Right atrium auricular region (tissue), 2 donors: ENCODE results near the gene CSF3. TPM values are rescaled to one million over a fixed set of nuclear protein-coding genes. Genes with fewer than 3 reads are reported as not detected.

ENCODE experiments used
- DNase-seq: peaks from one replicate; pipeline ENCODE4 v3.0.0-alpha.2; 2019; ENCODE audit warnings: low spot score
- H3K27ac ChIP-seq, 2 donors: fragments of 200-600 bp; sonication (generic); 1 replicate in 1 of 2; 2 replicates in 1 of 2; pipeline ENCODE4 v1.5.1; 2016 to 2019
- H3K27me3 ChIP-seq, 2 donors: fragments of 200-600 bp; sonication (generic); one replicate each; pipeline versions ENCODE4 v1.5.1 to v1.6.0; 2017 to 2019
- H3K36me3 ChIP-seq: fragments of 200-600 bp; sonication (generic); one replicate; pipeline ENCODE4 v1.5.1; 2016
- H3K4me1 ChIP-seq, 2 donors: fragments of 200-600 bp; sonication (generic); one replicate each; pipeline versions ENCODE4 v1.5.1 to v1.6.0; 2017 to 2019
- H3K4me3 ChIP-seq, 2 donors: fragments of 200-600 bp; sonication (generic); 1 replicate in 1 of 2; 2 replicates in 1 of 2; pipeline ENCODE4 v1.5.1; 2017 to 2019; ENCODE audit warnings: mild to moderate bottlenecking in 1 of 2, moderate library complexity in 1 of 2
- H3K9me3 ChIP-seq, 2 donors: fragments of 200-600 bp; sonication (generic); one replicate each; pipeline ENCODE4 v1.5.1; 2019
- total RNA-seq, 2 donors: library from RNA; depleted of rRNA; stranded (reverse); fragments of >200 nt; gene quantifications; one replicate each; pipeline ENCODE4 v1.1.0, GENCODE V29; 2016
- TF ChIP-seq, protein P1 (sequence below), 2 donors: fragments of 200-600 bp; sonication (generic); IDR thresholded peaks; one replicate each; pipeline ENCODE4 v1.5.1; 2019; ENCODE audit warnings: antibody characterized with exemption in 2 of 2

CSF3 gene
- total RNA-seq, 2 donors from 2014 or later, result 1.3 TPM; not detected in 1

DNA sequence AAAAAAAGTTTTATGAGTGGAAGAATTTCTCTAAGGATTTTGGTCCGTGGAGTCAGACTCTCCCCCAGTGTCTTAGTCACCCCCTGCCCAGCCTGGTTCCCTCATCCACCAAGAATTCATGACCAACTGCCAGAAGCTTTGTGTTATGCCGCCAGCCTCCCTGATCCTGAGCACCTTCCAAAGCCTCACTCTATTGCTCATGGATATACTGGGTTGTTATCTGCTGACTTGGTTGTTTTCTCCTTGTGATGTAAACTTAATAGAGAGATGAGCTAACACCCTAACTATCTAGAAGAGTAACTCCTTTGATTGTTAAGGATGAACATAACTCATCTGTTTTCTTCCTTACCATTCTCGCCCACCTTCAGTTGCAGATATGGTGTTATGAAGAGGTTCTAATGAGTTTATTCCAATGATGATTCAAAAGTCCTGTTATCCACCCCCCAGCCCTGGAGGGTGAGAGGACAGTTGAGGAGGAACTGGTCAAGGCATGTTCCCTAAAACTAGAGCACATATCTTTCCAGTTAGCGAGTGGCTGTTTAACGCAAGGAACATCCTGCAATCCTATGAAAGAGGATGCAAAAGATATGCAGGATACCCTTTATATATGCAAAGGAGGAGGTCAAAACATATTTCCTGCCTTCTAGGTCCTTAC, 36.1 kb upstream of the CSF3 start:
- Histone ChIP-seq H3K36me3 (peaks cover under 1% of the 10 kb centered on the region), H3K27ac (no peak overlapping the region), H3K4me3 (no peak overlapping the region), H3K4me1 (peaks cover 0 to 26% of the 10 kb centered on the region in 2 donors), H3K9me3 (no peaks in the 10 kb centered on the region), H3K27me3 (no peaks in the 10 kb centered on the region)
- TF ChIP-seq, protein P1, sequence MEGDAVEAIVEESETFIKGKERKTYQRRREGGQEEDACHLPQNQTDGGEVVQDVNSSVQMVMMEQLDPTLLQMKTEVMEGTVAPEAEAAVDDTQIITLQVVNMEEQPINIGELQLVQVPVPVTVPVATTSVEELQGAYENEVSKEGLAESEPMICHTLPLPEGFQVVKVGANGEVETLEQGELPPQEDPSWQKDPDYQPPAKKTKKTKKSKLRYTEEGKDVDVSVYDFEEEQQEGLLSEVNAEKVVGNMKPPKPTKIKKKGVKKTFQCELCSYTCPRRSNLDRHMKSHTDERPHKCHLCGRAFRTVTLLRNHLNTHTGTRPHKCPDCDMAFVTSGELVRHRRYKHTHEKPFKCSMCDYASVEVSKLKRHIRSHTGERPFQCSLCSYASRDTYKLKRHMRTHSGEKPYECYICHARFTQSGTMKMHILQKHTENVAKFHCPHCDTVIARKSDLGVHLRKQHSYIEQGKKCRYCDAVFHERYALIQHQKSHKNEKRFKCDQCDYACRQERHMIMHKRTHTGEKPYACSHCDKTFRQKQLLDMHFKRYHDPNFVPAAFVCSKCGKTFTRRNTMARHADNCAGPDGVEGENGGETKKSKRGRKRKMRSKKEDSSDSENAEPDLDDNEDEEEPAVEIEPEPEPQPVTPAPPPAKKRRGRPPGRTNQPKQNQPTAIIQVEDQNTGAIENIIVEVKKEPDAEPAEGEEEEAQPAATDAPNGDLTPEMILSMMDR (IDR thresholded peaks at IDR 0.05), result no peak
- no peak for DNase-seq

DNA sequence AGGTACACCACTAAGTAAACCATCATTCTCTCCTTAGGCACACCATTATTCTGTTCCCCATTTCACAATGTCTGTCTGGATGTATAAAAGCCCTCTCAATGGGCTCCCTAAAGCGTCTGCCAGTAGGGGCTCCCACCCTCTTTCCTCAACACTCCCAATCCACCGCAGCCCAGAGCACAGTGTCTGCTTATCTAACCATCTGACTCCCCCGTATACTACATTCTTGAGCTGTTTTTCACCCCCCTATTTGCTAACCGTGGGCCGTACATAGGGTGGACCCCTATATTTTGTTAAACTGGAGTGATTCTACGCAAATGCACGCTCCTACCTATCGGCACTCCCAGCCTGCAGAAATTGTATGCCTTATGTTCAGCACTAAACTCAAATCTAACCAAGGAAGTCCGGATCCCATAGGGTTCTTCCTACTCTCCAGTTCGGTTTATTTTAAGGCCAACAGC, 35.3 kb upstream of the CSF3 start:
- Histone ChIP-seq H3K27me3 (no peaks in the 10 kb centered on the region), H3K9me3 (no peaks in the 10 kb centered on the region), H3K36me3 (peaks cover 8% of the 10 kb centered on the region), H3K4me3 (peak overlapping the region; percentile 95 to 100), H3K27ac (peak overlapping the region; percentile 90 to 95), H3K4me1 (peaks cover 0 to 26% of the 10 kb centered on the region in 2 donors)
- TF ChIP-seq, protein P1 (IDR thresholded peaks at IDR 0.05), result no peak
- DNase-seq, result no peak

DNA sequence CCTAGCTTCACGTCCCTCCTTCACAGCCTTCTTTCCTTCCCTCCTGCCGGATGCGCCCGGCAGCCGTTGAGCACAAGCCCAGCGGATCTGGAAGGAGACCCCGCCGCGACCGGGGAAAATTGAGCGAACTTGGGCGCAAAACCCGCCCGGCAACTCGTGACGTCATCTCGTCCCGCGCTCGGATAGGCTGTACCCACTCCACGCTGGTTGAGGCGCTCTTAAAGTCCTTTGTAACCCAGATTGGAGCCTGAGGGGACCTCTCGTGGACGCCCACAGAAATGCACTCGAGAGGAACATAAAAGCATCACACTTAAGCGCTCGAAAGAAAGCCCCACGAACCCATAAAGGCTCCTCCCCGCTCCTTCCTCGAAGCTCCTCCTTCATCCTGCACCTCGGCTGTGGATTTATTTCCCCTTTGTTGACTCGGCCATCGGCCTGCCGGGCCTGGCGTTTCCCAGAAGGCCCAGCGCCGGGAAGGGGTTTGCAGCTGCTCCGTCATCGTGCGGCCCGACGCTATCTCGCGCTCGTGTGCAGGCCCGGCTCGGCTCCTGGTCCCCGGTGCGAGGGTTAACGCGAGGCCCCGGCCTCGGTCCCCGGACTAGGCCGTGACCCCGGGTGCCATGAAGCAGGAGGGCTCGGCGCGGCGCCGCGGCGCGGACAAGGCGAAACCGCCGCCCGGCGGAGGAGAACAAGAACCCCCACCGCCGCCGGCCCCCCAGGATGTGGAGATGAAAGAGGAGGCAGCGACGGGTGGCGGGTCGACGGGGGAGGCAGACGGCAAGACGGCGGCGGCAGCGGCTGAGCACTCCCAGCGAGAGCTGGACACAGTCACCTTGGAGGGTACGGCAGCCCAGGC, 34.7 kb upstream of the CSF3 start, which contains the start of gene PSMD3:
PSMD3 (plus strand) TSS at position 457 of the 856 bp plus-strand sequence; CDS start at position 621, 164 bp downstream.
- peak; percentile 100 for DNase-seq

DNA sequence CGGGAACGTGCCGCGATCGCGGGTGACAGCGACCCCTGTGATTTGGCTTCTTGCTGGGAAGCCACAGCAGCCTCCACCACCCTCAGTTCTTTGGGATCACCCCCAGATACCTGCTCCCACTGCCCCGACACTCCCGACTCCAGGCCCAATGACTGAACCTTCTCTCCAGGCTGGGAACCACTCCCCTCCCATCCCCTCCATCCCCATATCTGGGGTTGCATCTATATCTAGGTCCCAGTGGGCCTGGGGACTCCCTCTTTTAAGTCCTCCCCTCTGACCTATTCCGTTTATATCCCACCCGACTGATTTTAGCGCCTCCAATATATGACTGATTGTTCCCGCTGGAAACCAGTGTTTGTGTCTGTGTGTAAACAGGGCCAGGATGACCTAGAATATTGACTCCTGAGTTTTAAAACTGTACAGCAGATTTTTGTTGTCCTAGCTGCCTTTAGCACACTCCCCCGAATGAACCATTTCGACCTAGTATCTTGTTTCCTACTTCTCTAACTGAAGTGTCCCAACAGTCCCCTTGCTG, 34.0 kb upstream of the CSF3 start:
- DNase-seq, result no peak
- H3K36me3 ChIP-seq, result peaks cover 22% of the 10 kb centered on the region
- no peaks in the 10 kb centered on the region for H3K9me3 ChIP-seq
- H3K4me3 ChIP-seq, result peak overlapping the region; percentile 95 to 100
- peak overlapping the region; percentile 90 to 95 for H3K27ac ChIP-seq
- no peaks in the 10 kb centered on the region for H3K27me3 ChIP-seq
- TF ChIP-seq, protein P1 (IDR thresholded peaks at IDR 0.05), result no peak
- H3K4me1 ChIP-seq, result peaks cover 0 to 26% of the 10 kb centered on the region in 2 donors

More for the DNA sequence above, 34.7 kb upstream of the CSF3 start, which contains the start of gene PSMD3:
- Histone ChIP-seq H3K4me3 (peak within 1 kb of the TSS; percentile 95 to 100), H3K4me1 (peaks cover 0 to 26% of the 10 kb centered on the region in 2 donors), H3K36me3 (peaks cover 15% of the 10 kb centered on the region), H3K27ac (peak within 1 kb of the TSS; percentile 90 to 95), H3K27me3 (no peaks in the 10 kb centered on the region), H3K9me3 (no peaks in the 10 kb centered on the region)
- TF ChIP-seq, protein P1 (IDR thresholded peaks at IDR 0.05), result peak; percentile 68 to 82

DNA sequence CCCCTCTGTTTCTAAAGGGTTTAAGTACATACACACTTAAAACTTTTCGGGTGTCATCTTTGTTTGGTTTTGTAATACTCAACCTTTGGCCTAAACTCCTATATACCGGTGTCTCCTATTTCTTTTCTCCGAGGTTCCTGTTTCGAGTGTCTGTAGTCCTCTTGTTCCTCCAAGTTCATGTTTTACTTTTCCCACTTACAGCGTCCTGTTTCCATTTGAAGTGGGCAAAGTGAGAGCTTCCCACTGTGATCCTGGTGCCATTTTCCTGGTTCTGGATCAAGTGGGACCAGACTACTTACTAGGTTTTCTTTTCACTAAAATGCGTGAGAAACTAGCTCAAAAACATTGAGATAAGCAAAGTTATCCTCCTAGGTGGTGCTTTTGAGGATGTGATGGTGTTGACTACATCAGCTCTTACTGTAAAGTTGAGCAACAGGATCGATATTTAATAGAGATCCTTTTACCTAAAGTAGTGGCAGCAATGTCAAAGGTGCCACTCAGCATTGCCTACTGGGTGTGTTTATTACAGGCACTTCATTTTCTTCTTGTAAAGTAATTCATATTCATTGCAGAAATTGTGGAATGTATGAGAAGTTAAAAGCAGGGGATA, 33.4 kb upstream of the CSF3 start:
- TF ChIP-seq, protein P1 (IDR thresholded peaks at IDR 0.05), result no peak
- Histone ChIP-seq H3K4me3 (peak overlapping the region; percentile 95 to 100), H3K27me3 (no peaks in the 10 kb centered on the region), H3K36me3 (peaks cover 28% of the 10 kb centered on the region), H3K9me3 (no peaks in the 10 kb centered on the region), H3K27ac (peak overlapping the region in 1 of 2 donors; percentile 90), H3K4me1 (peaks cover 0 to 26% of the 10 kb centered on the region in 2 donors)
- no peak for DNase-seq
